ENCODE data around the gene SIRPG. TPM values are rescaled to one million over a fixed set of nuclear protein-coding genes. Genes with fewer than 3 reads are reported as not detected.

The SIRPG gene
- total RNA-seq, 1 experiment from 2014 or later = not detected

DNA sequence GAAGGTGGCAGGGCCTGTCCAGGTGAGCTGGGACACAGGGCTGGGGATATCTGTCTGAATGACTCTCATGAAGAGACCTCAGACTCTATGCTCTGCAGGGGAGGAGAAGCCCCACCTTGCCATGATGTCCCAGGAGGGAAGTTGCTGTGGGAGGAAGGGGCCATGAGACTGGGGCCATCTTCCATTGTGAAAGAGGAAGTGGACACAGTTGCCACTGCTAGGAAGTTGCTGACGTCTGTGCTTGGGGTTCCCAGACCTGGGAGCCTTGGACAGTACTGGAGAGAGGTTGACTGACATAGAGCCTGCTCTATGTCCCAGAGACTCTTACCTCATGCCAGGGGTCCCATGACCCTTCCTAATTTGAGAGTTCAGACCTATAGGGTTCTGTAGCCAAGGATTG, 62.2 kb downstream of the SIRPG start:
- H3K9ac ChIP-seq (ENCODE audit: extremely low read depth, insufficient read length, low read length) = no peak overlapping the region
- no peaks in the 10 kb centered on the region for H3K9me3 ChIP-seq (ENCODE audit: control insufficient read depth, low read depth, low read length)
- no peak overlapping the region for H2AFZ ChIP-seq (ENCODE audit: low read length)
- H3K56ac ChIP-seq (ENCODE audit: insufficient read length, low read depth, low read length) = no peak overlapping the region
- no peak overlapping the region for H4K8ac ChIP-seq (replicated peaks; ENCODE audit: insufficient read length, low read depth, low read length)
- no peak overlapping the region for H2BK120ac ChIP-seq (ENCODE audit: low read depth, low read length, poor library complexity, severe bottlenecking)
- no peak overlapping the region for H4K91ac ChIP-seq (ENCODE audit: insufficient read length, low read depth, low read length)
- H3K14ac ChIP-seq (ENCODE audit: insufficient read depth, low read length) = no peak overlapping the region
- no peak overlapping the region for H3K27ac Mint-ChIP-seq
- no peak overlapping the region for H3K23ac ChIP-seq (ENCODE audit: insufficient read length, low read depth, low read length)
- H3K23me2 ChIP-seq (ENCODE audit: insufficient read length, low read depth, low read length, poor library complexity, severe bottlenecking) = no peaks in the 10 kb centered on the region
- no peak overlapping the region for H2AK5ac ChIP-seq (ENCODE audit: insufficient read length, low read length)
- no peaks in the 10 kb centered on the region for H3K79me1 ChIP-seq (ENCODE audit: insufficient read depth, low read depth, low read length, poor library complexity, severe bottlenecking)
- no peaks in the 10 kb centered on the region for H3K9me3 Mint-ChIP-seq
- no peak overlapping the region for H3K27ac ChIP-seq (ENCODE audit: insufficient read length, low read depth, low read length)
- no peaks in the 10 kb centered on the region for H3K36me3 Mint-ChIP-seq (ENCODE audit: insufficient read depth in 1 of 3, low read depth in 3 of 3)
- no peak overlapping the region for H2BK5ac ChIP-seq (ENCODE audit: insufficient read length, low read length)
- H3K27me3 ChIP-seq (ENCODE audit: insufficient read depth, low read length) = no peaks in the 10 kb centered on the region
- no peak overlapping the region for H3K18ac ChIP-seq (ENCODE audit: insufficient read length, low read depth, low read length)
- no peak overlapping the region for H2BK15ac ChIP-seq (ENCODE audit: low read depth, low read length)
- H3K4ac ChIP-seq (ENCODE audit: low read depth, low read length) = no peak overlapping the region
- H3T11ph ChIP-seq (ENCODE audit: low read length) = no peak overlapping the region
- no CpG with 5 or more reads among the region's 1 CpG for WGBS (ENCODE audit: extremely low coverage, insufficient read length, low lambda C conversion rate)
- TF ChIP-seq CTCF (conservative IDR thresholded peaks at IDR 0.05) = no peak
- H4K20me1 ChIP-seq (ENCODE audit: control insufficient read depth, insufficient read depth, insufficient read length) = no peaks in the 10 kb centered on the region
- H3K79me2 ChIP-seq (ENCODE audit: insufficient read depth, low read length) = no peaks in the 10 kb centered on the region
- H2BK20ac ChIP-seq (ENCODE audit: low read depth, low read length, poor library complexity, severe bottlenecking) = no peak overlapping the region
- no peak overlapping the region for H3K4me3 Mint-ChIP-seq
- no peak overlapping the region for H3K4me2 ChIP-seq (ENCODE audit: insufficient read depth, insufficient read length, low read length)
- H3K27me3 Mint-ChIP-seq (ENCODE audit: low read depth) = no peaks in the 10 kb centered on the region
- no peaks in the 10 kb centered on the region for H3K4me1 Mint-ChIP-seq
- no peak for DNase-seq
- H3K4me1 ChIP-seq (ENCODE audit: insufficient read depth, low read length) = no peaks in the 10 kb centered on the region
- no peak overlapping the region for H4K5ac ChIP-seq (ENCODE audit: insufficient read length, low read depth, low read length)
- no peak overlapping the region for H2BK12ac ChIP-seq (ENCODE audit: insufficient read length, low read depth, low read length)

Data from H9 (cell line).